ENCODE results near the gene NFIX. TPM values are rescaled to one million over a fixed set of nuclear protein-coding genes. Genes with fewer than 3 reads are reported as not detected.

The NFIX gene
- total and polyA plus RNA-seq, 2 of the 13 experiments (the other 11 are each of a cell fraction or from before 2014, with no cell fraction given), result 3.4 to 5.4 TPM

DNA sequence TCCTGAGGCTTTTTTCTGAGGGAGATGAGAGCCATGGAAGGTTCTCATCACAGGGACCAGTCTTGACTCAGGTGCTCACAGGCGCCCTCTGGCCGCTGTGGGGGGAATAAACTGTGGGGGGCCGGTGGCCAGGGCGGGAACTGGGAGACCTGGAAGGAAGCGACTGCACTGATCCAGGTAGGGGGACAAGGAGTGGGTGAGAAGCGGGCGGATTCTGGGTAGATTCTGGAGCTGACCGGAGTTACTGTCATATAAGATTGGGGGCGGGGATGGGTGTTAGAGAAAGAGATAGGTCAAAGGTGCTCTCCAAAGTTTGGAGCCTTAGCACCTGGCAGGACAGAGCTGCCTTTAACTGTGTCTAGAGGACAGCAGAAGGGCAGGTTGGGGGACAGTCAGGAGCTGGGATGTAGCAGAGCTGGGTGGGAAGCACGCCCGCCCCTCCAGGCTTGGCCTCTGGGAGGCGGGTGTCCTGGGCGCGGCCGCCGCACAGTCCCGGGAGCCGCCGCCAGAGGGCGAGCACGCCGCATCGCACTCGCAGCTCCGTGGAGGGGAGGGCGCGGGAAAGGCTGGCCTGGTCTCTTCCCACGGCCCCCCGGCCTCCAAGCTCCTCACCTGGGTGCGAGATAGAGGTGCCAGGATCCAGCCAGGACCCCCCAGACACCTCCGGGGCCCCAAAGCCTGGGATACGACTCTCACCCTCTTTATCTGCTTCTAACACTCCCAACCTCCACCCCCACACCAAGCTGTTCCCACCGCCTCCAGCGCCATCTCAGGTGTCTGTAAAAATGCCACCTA is 30.1 kb upstream of the NFIX start (continued):
- TF ChIP-seq, protein P1, sequence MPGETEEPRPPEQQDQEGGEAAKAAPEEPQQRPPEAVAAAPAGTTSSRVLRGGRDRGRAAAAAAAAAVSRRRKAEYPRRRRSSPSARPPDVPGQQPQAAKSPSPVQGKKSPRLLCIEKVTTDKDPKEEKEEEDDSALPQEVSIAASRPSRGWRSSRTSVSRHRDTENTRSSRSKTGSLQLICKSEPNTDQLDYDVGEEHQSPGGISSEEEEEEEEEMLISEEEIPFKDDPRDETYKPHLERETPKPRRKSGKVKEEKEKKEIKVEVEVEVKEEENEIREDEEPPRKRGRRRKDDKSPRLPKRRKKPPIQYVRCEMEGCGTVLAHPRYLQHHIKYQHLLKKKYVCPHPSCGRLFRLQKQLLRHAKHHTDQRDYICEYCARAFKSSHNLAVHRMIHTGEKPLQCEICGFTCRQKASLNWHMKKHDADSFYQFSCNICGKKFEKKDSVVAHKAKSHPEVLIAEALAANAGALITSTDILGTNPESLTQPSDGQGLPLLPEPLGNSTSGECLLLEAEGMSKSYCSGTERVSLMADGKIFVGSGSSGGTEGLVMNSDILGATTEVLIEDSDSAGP (CRISPR knock-in tag; IDR thresholded peaks at IDR 0.05; ENCODE audit: borderline replicate concordance), result peak; percentile 87; the same call in 1 of the 2 replicates
- TF ChIP-seq, protein P2, sequence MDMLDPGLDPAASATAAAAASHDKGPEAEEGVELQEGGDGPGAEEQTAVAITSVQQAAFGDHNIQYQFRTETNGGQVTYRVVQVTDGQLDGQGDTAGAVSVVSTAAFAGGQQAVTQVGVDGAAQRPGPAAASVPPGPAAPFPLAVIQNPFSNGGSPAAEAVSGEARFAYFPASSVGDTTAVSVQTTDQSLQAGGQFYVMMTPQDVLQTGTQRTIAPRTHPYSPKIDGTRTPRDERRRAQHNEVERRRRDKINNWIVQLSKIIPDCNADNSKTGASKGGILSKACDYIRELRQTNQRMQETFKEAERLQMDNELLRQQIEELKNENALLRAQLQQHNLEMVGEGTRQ (IDR thresholded peaks at IDR 0.05; ENCODE audit: low read depth, low read length), result no peak
- TF ChIP-seq, protein P2 (CRISPR knock-in tag; IDR thresholded peaks at IDR 0.05; ENCODE audit: borderline replicate concordance), result no peak
- TF ChIP-seq YY1 (IDR thresholded peaks at IDR 0.05; ENCODE audit: insufficient read depth, insufficient replicate concordance, low read depth, low read length), result peak; percentile 64
- TF ChIP-seq, protein P3, sequence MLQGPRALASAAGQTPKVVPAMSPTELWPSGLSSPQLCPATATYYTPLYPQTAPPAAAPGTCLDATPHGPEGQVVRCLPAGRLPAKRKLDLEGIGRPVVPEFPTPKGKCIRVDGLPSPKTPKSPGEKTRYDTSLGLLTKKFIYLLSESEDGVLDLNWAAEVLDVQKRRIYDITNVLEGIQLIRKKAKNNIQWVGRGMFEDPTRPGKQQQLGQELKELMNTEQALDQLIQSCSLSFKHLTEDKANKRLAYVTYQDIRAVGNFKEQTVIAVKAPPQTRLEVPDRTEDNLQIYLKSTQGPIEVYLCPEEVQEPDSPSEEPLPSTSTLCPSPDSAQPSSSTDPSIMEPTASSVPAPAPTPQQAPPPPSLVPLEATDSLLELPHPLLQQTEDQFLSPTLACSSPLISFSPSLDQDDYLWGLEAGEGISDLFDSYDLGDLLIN (CRISPR knock-in tag; IDR thresholded peaks at IDR 0.05; ENCODE audit: borderline replicate concordance), result 0 out of 2 replicates have a peak, but pooled peaks have one; percentile 54
- TF ChIP-seq CENPX (CRISPR knock-in tag; IDR thresholded peaks at IDR 0.05), result no peak
- TF ChIP-seq XRCC5 (optimal IDR thresholded peaks at IDR 0.05; ENCODE audit: low read length), result peak; percentile 80
- peak; percentile 50; the same call in 1 of the 2 replicates for TF ChIP-seq SP4 (CRISPR knock-in tag; IDR thresholded peaks at IDR 0.05)
- TF ChIP-seq IRF2 (CRISPR knock-in tag; IDR thresholded peaks at IDR 0.05), result no peak
- no peak for TF ChIP-seq ZNF780A (CRISPR knock-in tag; IDR thresholded peaks at IDR 0.05)
- peak; percentile 46; the same call in 1 of the 2 replicates for TF ChIP-seq PHF8 (CRISPR knock-in tag; IDR thresholded peaks at IDR 0.05)
- no peak for TF ChIP-seq ZNF282 (IDR thresholded peaks at IDR 0.05; ENCODE audit: partially characterized antibody)
- no peak for TF ChIP-seq KMT2A (CRISPR knock-in tag; IDR thresholded peaks at IDR 0.05)
- TF ChIP-seq ZSCAN31 (CRISPR knock-in tag; IDR thresholded peaks at IDR 0.05; ENCODE audit: low read depth), result no peak
- TF ChIP-seq ZNF850 (CRISPR knock-in tag; conservative IDR thresholded peaks at IDR 0.05), result no peak
- TF ChIP-seq ETV6 (CRISPR knock-in tag; conservative IDR thresholded peaks at IDR 0.05), result no peak
- no peak for TF ChIP-seq RCOR2 (CRISPR knock-in tag; IDR thresholded peaks at IDR 0.05)
- TF ChIP-seq ZEB1 (IDR thresholded peaks at IDR 0.05; ENCODE audit: insufficient replicate concordance, low read depth), result peak; percentile 70
- TF ChIP-seq, protein P4, sequence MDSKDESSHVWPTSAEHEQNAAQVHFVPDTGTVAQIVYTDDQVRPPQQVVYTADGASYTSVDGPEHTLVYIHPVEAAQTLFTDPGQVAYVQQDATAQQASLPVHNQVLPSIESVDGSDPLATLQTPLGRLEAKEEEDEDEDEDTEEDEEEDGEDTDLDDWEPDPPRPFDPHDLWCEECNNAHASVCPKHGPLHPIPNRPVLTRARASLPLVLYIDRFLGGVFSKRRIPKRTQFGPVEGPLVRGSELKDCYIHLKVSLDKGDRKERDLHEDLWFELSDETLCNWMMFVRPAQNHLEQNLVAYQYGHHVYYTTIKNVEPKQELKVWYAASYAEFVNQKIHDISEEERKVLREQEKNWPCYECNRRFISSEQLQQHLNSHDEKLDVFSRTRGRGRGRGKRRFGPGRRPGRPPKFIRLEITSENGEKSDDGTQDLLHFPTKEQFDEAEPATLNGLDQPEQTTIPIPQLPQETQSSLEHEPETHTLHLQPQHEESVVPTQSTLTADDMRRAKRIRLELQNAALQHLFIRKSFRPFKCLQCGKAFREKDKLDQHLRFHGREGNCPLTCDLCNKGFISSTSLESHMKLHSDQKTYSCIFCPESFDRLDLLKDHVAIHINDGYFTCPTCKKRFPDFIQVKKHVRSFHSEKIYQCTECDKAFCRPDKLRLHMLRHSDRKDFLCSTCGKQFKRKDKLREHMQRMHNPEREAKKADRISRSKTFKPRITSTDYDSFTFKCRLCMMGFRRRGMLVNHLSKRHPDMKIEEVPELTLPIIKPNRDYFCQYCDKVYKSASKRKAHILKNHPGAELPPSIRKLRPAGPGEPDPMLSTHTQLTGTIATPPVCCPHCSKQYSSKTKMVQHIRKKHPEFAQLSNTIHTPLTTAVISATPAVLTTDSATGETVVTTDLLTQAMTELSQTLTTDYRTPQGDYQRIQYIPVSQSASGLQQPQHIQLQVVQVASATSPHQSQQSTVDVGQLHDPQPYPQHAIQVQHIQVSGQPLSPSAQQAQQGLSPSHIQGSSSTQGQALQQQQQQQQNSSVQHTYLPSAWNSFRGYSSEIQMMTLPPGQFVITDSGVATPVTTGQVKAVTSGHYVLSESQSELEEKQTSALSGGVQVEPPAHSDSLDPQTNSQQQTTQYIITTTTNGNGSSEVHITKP (CRISPR knock-in tag; IDR thresholded peaks at IDR 0.05; ENCODE audit: low read depth), result no peak
- no peak for TF ChIP-seq SP1 (IDR thresholded peaks at IDR 0.05)
- TF ChIP-seq SP1 (CRISPR knock-in tag; IDR thresholded peaks at IDR 0.05), result peak; percentile 31; the same call in 1 of the 2 replicates
- TF ChIP-seq RBM39 (IDR thresholded peaks at IDR 0.05; ENCODE audit: low read depth, low read length, poor library complexity, severe bottlenecking), result peak; percentile 81
